Occipital lobe (tissue), 2 donors: ENCODE measurements around the gene RAPGEF5. TPM values are rescaled to one million over a fixed set of nuclear protein-coding genes. Genes with fewer than 3 reads are reported as not detected.

Source experiments
- DNase-seq: peaks from one replicate; lab custom pipeline; 2025; lab: John Stamatoyannopoulos, UW
- total RNA-seq: library from RNA; depleted of rRNA; stranded (reverse); fragments of >200 nt; gene quantifications from one replicate; pipeline ENCODE4 v1.2.3, GENCODE V29; 2014

RAPGEF5 gene
- total RNA-seq, 1 donor from 2014 or later, result 81.4 TPM

GRCh38 chr7:22267930-22268615, 88.9 kb downstream of the RAPGEF5 start:
- DNase-seq, result no peak

- no peak for DNase-seq
These were observed 94.4 kb downstream of the RAPGEF5 start for GRCh38 chr7:22262538-22262937.

- DNase-seq, result no peak
These were observed 100.3 kb downstream of the RAPGEF5 start for GRCh38 chr7:22256541-22257096.

- no peak for DNase-seq
These were observed 101.1 kb downstream of the RAPGEF5 start for GRCh38 chr7:22255834-22256233.

GRCh38 chr7:22255342-22255741, 101.6 kb downstream of the RAPGEF5 start:
- no peak for DNase-seq

- DNase-seq, result no peak
These were observed 103.9 kb downstream of the RAPGEF5 start for GRCh38 chr7:22252936-22253536.

- peak; percentile 21 for DNase-seq
These were observed 104.9 kb downstream of the RAPGEF5 start for GRCh38 chr7:22252016-22252415.

- no peak for DNase-seq
These were observed 105.7 kb downstream of the RAPGEF5 start for GRCh38 chr7:22251281-22251680.

GRCh38 chr7:22250390-22250789, 106.6 kb downstream of the RAPGEF5 start:
- DNase-seq, result no peak

- no peak for DNase-seq
These were observed 108.7 kb downstream of the RAPGEF5 start for GRCh38 chr7:22248111-22248809.

- DNase-seq, result no peak
These were observed 115.1 kb downstream of the RAPGEF5 start for GRCh38 chr7:22241805-22242390.

- DNase-seq, result no peak
These were observed 115.9 kb downstream of the RAPGEF5 start for GRCh38 chr7:22240904-22241571.

- no peak for DNase-seq
These were observed 118.3 kb downstream of the RAPGEF5 start for GRCh38 chr7:22238354-22239311.

GRCh38 chr7:22235134-22235533, 121.8 kb downstream of the RAPGEF5 start:
- no peak for DNase-seq

- no peak for DNase-seq
These were observed 122.7 kb downstream of the RAPGEF5 start for GRCh38 chr7:22234227-22234626.

- no peak for DNase-seq
These were observed 125.1 kb downstream of the RAPGEF5 start for GRCh38 chr7:22231806-22232205.

GRCh38 chr7:22231141-22231540, 125.8 kb downstream of the RAPGEF5 start:
- no peak for DNase-seq

GRCh38 chr7:22230238-22230637, 126.7 kb downstream of the RAPGEF5 start:
- DNase-seq, result no peak

- DNase-seq, result no peak
These were observed 127.8 kb downstream of the RAPGEF5 start for GRCh38 chr7:22229148-22229547.

GRCh38 chr7:22223807-22224206, 133.1 kb downstream of the RAPGEF5 start:
- no peak for DNase-seq
